MG63 (cell line): ENCODE results near the gene RBKS. TPM values are rescaled to one million over a fixed set of nuclear protein-coding genes. Genes with fewer than 3 reads are reported as not detected.
A peak's percentile ranks its signal among the peaks of the same experiment; 100 is the strongest.

Experiments
- DNase-seq: peaks from one replicate; pipeline ENCODE4 v3.0.0-alpha.2; 2020
- H3K27me3 ChIP-seq: fragments of 250-450 bp; sonication (Bioruptor Pico); 2 replicates; pipeline ENCODE4 v1.5.1; 2020; ENCODE audit warnings: mild to moderate bottlenecking, moderate library complexity
- H3K36me3 ChIP-seq: fragments of 250-450 bp; sonication (Bioruptor Pico); 2 replicates; pipeline ENCODE4 v1.5.1; 2020; ENCODE audit warnings: mild to moderate bottlenecking, moderate library complexity
- H3K4me3 ChIP-seq: fragments of 250-450 bp; sonication (Bioruptor Pico); 2 replicates; pipeline ENCODE4 v1.5.1; 2020; ENCODE audit warnings: mild to moderate bottlenecking, moderate library complexity
- H3K9me3 ChIP-seq: fragments of 250-450 bp; sonication (Bioruptor Pico); 2 replicates; pipeline ENCODE4 v1.5.1; 2020; ENCODE audit warnings: mild to moderate bottlenecking, moderate library complexity
- total RNA-seq: library from RNA; depleted of rRNA; stranded (reverse); fragments of >200 nt; shearing (Covaris generic); gene quantifications from 2 replicates; pipeline ENCODE4 v1.2.3, GENCODE V29; 2014; ENCODE audit warnings: low replicate concordance

Gene RBKS
- total RNA-seq, 1 experiment from 2014 or later, result 4.6 TPM

DNA sequence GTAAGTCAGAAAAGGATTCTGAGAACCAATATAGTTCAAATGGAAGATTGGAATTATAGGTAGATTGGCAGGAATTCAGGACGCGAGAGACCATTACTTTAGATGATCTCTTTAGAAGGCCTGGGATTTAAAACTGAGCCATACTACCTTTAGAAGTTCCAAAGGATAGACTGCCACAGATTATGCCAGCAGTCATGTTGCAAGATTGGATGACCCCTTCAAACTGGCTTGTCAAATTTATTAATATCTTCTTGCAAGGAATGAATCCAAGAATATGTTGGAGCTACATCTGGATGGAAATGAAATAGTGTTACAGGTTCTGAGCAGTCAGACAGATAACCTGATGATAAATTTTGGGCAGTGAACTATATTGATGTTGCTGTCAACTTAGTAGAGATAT is 22.3 kb upstream of the RBKS start:
- no peaks in the 10 kb centered on the region for H3K36me3 ChIP-seq
- H3K27me3 ChIP-seq, result no peaks in the 10 kb centered on the region
- H3K4me3 ChIP-seq, result no peak overlapping the region
- no peaks in the 10 kb centered on the region for H3K9me3 ChIP-seq
- DNase-seq, result no peak

DNA sequence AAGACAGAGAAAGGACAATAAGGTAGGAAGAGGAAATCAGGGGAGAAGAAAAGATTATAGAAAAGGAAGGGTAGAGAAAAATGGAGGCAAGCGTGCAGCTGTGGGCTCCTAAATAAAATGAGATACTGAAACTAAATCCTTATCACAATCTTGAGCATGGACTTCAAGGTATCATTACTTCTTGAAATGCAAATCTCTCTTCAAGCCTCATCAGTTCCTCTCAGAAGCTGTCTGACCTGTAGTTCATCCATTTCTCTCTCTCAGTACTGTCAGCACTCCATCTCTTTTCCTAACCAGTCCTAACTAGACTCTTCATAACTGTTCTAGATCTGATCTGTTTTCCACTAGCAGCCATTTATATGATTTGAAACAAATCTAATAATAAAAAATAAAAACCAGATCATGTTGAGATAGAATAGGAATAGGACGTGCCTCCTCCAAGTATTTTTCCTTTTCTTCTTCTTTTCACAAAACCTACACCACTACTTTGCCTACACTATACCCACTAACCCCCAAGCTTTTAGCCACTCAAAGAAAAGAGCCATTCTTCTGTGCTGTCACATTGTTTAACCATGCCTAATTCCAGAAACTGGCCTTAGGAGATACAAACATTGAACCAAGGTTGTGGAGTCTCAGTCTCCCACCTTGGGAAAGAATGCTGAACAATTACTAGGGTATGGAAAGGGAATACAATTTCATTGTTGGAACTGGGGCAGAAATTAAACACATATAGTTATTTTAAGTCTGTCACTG is 21.4 kb upstream of the RBKS start:
- no peak overlapping the region for H3K4me3 ChIP-seq
- no peaks in the 10 kb centered on the region for H3K36me3 ChIP-seq
- no peak for DNase-seq
- no peaks in the 10 kb centered on the region for H3K27me3 ChIP-seq
- no peaks in the 10 kb centered on the region for H3K9me3 ChIP-seq

DNA sequence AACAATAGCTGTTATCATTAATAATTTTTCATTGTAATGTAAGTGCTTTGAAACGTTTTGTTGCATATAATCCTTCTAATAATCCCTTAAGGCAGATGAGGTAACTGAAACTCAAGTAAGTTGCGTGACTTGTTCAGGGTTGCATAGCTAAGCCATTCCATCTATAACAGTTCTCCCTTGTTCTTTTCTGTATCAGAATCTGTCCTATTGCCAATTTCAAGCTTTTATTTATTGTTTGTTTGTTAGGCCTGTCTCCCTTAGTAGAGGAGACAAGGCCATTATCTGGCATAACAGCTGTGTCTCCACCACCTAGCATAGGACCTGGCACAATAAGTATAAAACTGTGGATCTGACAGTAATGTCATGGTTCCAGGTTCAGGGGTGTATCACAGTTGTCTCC is 19.7 kb upstream of the RBKS start:
- H3K4me3 ChIP-seq, result no peak overlapping the region
- H3K36me3 ChIP-seq, result no peaks in the 10 kb centered on the region
- no peaks in the 10 kb centered on the region for H3K9me3 ChIP-seq
- no peaks in the 10 kb centered on the region for H3K27me3 ChIP-seq
- DNase-seq, result no peak

DNA sequence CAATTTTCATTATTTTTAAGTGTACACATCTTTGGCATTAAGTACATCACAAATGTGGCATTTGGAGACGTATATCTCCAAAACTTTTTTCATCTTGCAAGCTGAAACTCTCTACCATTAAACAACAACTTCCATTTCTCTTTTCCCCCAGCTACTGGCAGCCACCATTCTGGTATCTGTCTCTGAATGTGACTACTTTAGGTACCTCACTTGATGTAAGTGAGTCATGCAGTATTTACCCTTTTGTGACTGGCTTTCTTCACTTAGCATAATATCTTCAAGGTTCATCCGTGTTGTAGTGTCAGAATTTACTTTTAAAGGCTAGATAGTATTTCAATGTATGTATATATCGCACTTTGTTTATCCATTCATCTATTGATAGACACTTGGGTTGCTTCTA is 17.4 kb upstream of the RBKS start:
- H3K36me3 ChIP-seq, result no peaks in the 10 kb centered on the region
- no peak overlapping the region for H3K4me3 ChIP-seq
- no peak for DNase-seq
- no peaks in the 10 kb centered on the region for H3K27me3 ChIP-seq
- H3K9me3 ChIP-seq, result no peaks in the 10 kb centered on the region

DNA sequence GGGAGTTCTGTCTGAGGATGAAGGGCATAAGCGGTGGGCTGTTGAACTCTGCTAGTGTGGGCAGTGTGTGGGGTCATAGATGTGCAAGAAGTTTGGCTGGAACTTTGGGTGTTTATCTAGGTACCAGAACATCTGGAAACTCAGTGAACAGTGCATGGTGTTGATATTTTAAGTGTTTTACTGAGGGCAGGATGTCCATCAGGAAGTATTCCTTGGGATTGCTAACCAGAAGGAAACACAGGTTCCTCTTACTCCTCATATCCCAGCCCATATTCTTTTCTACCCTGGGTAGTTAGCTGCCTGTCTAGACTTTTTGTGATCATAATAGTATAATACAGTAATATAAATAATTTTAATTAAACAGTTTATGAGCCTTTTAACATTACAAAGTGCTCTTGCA is 15.9 kb upstream of the RBKS start:
- Histone ChIP-seq H3K4me3 (no peak overlapping the region), H3K36me3 (no peaks in the 10 kb centered on the region), H3K9me3 (no peaks in the 10 kb centered on the region), H3K27me3 (no peaks in the 10 kb centered on the region)
- no peak for DNase-seq

DNA sequence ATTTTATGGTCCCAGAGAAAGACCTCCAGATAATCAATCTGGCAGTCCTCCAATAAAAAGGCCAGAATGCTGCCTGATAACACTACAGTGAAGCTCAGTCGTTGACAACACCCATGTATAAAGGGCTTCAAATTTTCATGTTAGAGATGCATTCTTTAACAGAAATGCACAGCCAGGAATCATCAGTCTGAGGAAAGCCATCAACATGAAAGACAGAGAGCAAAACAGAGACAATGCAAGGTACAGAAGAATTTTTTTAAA is 14.1 kb upstream of the RBKS start:
- Histone ChIP-seq H3K4me3 (no peak overlapping the region), H3K36me3 (peaks cover 3% of the 10 kb centered on the region; the same call in 1 of the 2 replicates), H3K9me3 (no peaks in the 10 kb centered on the region), H3K27me3 (no peaks in the 10 kb centered on the region)
- DNase-seq, result no peak

DNA sequence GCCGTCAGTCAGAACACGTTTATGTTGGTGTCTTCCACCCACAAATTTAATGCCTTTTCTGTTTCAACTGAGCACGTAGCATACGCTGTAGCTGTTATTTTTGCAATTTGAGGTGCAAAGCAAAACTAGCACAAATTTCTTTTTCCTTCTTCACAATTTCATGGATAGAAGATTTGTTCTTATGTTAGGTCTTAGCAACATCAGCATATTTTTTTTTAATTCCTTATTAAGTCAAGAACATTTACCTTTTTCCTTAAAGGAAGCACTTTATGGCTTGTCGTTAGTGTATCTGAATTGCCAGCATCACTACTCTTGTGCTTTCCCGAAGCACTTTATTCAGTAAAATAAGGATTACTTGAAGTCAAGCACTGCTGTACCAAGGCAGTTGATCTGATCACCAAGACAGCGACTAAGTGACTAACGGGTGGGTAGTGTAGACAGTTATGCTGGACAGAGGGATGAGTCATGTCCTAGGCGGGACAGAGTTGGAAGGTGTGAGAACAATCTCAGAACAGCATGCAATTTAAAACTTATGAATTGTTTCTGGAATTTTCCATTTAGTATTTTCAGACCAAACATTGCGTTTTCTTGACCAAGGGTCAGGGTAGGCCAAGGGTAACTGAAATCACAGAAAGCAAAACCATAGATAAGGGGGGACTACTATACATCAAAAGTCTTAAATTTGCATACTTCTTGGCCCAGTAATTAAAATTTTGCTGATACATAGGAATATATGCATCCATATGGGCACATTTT is 13.6 kb upstream of the RBKS start:
- Histone ChIP-seq H3K36me3 (peaks cover 3% of the 10 kb centered on the region; the same call in 1 of the 2 replicates), H3K27me3 (no peaks in the 10 kb centered on the region), H3K9me3 (no peaks in the 10 kb centered on the region), H3K4me3 (no peak overlapping the region)
- DNase-seq, result peak; percentile 37

DNA sequence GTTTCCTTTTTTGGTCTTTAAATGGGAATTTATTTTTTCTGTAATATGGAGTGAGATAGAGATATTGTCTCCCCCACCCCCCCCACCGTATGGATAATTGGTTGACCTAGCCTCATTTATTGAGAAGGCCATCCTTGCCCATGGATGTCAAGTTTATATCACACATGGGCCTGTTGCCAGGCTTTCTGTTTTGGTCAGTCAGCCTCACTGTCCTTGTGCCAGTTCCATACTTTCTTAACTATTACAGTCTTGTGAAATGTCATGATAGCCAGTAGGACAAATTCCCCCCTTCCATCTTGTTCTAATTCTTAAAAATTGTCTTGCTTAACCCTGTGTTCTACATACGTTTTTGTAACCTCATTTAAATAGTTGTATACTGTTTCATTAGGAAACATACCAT is 12.8 kb upstream of the RBKS start:
- no peak overlapping the region for H3K4me3 ChIP-seq
- H3K9me3 ChIP-seq, result no peaks in the 10 kb centered on the region
- no peaks in the 10 kb centered on the region for H3K27me3 ChIP-seq
- no peak for DNase-seq
- H3K36me3 ChIP-seq, result peaks cover 3% of the 10 kb centered on the region; the same call in 1 of the 2 replicates

DNA sequence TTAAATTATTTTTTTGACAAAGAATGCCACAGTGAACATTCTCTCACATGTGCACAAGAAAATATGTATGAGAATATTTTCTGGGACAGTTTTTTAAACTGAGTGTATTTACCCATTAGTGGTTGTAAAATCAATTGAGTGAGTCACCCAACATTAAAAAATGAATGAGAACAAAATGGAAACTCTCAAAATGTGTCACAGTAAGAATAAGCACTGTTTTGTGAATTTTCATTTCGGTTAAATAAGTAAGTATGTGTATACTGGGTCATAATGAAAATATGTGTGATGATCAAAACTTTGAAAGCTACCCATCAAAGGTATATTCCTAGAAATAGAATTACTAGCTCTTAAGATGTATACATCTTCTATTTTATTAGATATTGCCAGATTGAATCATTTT is 11.9 kb upstream of the RBKS start:
- Histone ChIP-seq H3K36me3 (peaks cover 3% of the 10 kb centered on the region; the same call in 1 of the 2 replicates), H3K27me3 (no peaks in the 10 kb centered on the region), H3K4me3 (no peak overlapping the region), H3K9me3 (no peaks in the 10 kb centered on the region)
- no peak for DNase-seq

DNA sequence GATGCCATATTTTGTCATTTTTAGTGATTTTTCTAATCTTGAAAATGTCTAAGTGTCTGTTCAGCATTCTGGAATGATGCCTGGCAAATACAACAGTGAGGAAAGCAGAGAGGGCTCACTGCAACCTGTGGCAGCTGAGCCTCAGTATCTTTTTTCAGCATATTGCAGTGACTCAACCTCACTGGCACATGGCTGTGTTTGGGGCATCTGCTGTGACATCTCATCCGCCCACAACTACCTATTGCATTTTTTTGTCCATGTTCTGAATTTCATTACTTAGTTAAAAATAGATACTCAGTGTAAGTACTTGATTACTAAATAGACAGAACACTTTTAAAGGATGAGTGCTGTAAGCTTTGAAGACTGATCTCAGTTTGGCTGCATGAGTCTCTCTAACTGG is 11.0 kb upstream of the RBKS start:
- Histone ChIP-seq H3K9me3 (no peaks in the 10 kb centered on the region), H3K36me3 (peaks cover 6% of the 10 kb centered on the region; the same call in 1 of the 2 replicates), H3K4me3 (no peak overlapping the region), H3K27me3 (no peaks in the 10 kb centered on the region)
- no peak for DNase-seq

DNA sequence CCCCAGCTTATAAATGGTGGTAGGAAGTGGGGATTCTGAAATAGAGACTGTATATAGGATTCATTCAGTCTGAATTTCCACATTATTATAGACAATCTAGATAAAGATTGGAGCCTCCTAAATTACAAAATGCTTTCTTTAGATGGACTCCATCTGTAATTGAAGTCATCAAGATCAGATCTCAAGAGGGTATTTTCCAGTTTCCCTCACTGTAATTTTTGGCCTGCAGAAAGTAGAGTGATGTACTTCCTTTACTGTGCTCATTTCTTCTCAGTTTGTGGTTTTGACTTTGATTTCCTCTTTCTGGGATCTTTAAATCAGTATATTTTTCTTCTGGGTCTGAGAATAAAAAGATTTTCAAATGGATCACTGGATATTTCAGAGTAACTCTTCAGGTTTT is 7.5 kb upstream of the RBKS start:
- no peak for DNase-seq
- Histone ChIP-seq H3K36me3 (peaks cover 12% of the 10 kb centered on the region), H3K27me3 (no peaks in the 10 kb centered on the region), H3K4me3 (no peak overlapping the region), H3K9me3 (no peaks in the 10 kb centered on the region)

DNA sequence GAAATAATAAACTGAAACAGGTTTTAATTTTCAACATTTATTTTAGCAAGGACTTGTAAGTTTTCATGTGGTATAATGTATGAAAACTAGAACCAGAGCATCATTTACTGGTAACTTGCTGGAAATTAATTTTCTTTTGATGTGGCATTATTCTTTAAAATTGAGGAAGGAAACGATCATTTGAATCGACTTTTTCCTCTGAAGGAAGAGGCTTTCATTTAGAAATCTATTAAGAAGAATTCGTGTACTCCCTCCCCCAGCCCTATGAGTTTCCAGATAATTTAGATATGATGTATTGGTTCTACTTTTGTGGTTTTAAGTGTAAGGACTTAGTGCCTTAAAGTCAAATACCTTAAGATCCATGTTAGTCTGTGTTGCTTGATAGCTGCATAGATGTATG is 2.8 kb upstream of the RBKS start:
- Histone ChIP-seq H3K27me3 (no peaks in the 10 kb centered on the region), H3K36me3 (peaks cover 9% of the 10 kb centered on the region), H3K4me3 (no peak overlapping the region), H3K9me3 (no peaks in the 10 kb centered on the region)
- DNase-seq, result no peak

DNA sequence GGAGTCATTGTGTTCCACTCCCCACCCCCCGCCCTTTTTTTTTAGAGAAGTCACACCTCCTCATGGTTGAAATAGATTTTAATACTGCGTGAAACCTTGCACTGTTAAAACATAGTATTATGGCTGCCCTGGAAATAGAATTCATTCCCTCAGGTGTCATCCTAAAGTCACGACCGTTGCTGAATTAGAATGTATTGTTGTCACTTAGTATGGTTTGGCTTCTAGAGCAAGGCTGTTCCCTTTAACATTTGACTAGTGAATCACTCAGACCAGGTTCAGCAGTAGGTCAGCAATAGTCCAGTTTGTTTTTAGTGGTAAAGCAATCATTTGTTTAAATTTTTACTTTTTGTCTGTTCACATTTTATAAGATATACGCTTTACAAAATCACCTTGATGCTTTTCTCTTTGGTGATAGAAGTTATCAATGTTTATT is 1.5 kb upstream of the RBKS start:
- Histone ChIP-seq H3K4me3 (no peak overlapping the region), H3K36me3 (peaks cover 7% of the 10 kb centered on the region), H3K27me3 (no peaks in the 10 kb centered on the region), H3K9me3 (no peaks in the 10 kb centered on the region)
- DNase-seq, result no peak

DNA sequence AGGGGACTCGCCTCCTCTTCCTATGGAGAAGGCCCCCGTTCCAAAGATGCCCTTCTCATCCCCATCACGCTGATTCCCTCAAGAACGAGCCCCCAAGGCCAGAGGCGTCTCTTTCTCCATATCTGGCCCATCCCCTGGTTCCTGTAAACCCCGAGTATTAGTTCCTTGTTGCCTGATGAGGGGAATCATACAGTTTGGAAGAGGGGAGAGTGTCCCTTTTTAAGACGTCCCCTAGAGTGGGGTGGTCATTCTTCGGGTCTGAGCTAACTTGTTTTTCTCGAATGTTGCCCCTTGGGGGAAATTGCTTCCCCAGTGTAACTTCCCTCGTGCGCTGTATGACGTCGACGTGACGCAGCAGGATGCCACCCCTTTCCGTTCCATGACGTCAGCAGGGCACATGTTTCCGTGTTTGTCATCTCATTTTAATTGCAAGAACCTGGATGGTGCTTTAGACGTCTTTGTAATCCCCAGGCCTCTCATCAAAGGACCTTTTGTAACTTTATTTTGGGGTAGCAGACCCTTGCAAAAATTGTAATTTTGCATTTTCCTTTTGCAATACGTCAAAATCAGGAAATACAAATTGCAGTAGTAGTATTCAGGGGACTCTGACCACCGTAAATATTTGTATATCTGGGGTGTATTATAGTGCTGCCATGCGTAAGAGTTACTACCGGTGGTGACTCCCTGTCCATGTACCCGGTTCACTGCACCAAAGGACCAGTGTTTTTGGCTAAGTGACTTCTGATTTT is 911 bp upstream of the RBKS start:
- Histone ChIP-seq H3K27me3 (no peaks in the 10 kb centered on the region), H3K36me3 (peaks cover 6% of the 10 kb centered on the region), H3K4me3 (peak overlapping the region; percentile 66), H3K9me3 (no peaks in the 10 kb centered on the region)
- peak; percentile 58 for DNase-seq

DNA sequence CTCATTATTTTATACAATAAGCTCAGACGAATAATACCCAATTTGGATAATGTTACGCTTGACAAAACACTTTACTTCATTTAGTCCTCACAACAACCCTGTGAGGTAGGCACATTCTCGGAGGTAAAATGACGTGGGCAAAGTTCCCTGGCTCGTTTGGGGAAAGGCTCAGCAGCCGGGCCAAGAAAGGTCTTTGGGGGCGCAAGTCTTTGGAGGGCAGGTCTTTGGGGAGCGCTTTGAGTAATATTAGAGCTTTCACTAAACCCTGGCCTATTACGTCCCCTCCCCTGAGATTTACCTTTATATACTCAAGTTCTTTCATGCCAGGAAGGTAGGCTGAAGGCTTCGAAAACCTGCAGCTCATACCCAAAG is 427 bp downstream of the RBKS start:
- Histone ChIP-seq H3K27me3 (no peaks in the 10 kb centered on the region), H3K36me3 (peaks cover 4% of the 10 kb centered on the region), H3K9me3 (no peaks in the 10 kb centered on the region), H3K4me3 (peak overlapping the region; percentile 66)
- DNase-seq, result no peak

DNA sequence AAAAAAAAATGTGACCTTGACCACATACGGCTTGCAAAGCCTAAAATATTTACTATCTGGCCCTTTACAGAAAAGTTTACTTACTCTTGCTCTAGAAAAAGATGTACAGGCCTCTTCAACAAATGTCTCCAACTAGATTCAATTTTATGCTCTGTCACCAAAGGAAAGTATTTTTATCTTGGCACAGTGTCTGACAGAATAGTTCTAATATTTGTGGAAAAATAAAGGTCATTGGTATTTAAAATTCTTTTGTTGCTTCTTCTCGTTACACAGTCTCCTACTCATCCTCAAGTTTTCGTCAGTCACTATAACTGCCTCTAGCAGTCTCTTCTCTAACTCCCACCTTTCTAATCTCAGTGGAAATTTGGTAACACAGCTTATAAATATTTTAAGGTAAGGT is 1.4 kb downstream of the RBKS start:
- Histone ChIP-seq H3K4me3 (peak overlapping the region; percentile 66), H3K27me3 (no peaks in the 10 kb centered on the region), H3K36me3 (no peaks in the 10 kb centered on the region; the same call in 1 of the 2 replicates), H3K9me3 (no peaks in the 10 kb centered on the region)
- DNase-seq, result no peak

DNA sequence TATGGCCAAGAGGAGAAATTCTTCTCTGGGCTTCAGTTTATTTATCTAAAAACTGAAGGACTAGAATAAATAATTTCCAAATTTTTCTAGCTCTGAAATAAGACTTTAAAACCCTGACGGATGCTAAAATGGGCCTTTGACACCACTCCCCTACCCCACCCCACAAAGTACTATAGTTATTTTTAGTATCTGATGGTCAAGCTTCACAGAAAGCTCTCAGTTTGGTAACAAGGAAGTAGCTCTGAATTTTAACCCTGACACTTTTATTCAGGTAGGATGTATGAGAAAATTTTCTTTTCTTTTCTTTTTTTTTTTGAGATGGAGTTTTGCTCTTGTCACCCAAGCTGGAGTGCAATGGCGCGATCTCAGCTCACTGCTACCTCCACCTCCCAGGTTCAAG is 2.4 kb downstream of the RBKS start:
- no peaks in the 10 kb centered on the region; the same call in 1 of the 2 replicates for H3K36me3 ChIP-seq
- H3K27me3 ChIP-seq, result no peaks in the 10 kb centered on the region
- no peaks in the 10 kb centered on the region for H3K9me3 ChIP-seq
- no peak overlapping the region for H3K4me3 ChIP-seq
- no peak for DNase-seq
